Hematopoietic multipotent progenitor cell (in vitro differentiated cells): ENCODE measurements around the gene GALNT18. TPM values are rescaled to one million over a fixed set of nuclear protein-coding genes. Genes with fewer than 3 reads are reported as not detected.

ENCODE experiments used
- DNase-seq, 3 donors: peaks; one replicate each; pipeline ENCODE4 v3.0.0-alpha.2; 2011 to 2015; ENCODE audit warnings: low read depth in 2 of 3, low spot score in 2 of 3
- total RNA-seq: library from RNA; depleted of rRNA; stranded (reverse); fragments of >200 nt; gene quantifications from one replicate; pipeline ENCODE4 v1.2.3, GENCODE V29; 2012

GALNT18 gene
- 0.54 TPM for total RNA-seq

DNA sequence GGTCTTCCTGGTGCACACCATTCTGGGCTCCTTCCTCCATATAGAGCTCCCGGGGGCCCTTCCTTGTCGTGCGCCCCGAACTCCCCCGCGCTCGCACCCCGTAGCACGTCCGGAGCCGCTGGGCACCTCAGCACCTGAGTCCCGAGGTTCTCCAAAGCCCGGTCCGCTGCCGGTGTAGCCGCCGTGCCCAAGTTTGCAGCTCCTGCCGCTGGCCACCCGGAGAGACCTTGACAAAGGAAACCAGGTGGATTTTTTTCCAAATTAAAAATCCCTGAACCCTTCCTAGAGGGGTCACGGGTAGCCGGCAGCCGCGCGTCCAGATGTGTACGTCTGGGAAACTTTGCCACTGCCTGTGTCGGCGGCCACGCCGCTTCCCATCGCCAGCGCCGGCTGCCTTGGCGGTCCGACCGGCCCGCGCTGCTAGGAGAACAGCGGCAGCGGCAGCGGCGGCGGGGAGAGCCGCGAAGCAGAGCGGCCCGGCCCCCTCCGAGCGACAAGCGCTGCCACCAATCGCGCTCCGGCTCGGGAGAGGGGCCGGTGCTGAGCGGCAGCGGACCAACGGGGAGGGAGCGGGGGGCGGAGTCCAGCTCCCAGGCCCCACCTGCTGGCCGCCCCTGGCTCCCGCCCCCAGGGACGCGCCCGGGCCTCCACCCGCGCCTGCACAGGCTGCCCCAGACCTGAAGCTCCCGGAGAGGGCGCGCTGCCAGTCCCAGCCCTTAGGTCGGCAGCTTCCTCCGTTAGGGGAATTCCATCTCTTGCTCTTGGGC, at the start of gene GALNT18:
Gene GALNT18, minus strand, starts transcription at position 433 of the 767 bp plus-strand sequence.
- DNase-seq = peak in 2 of 3 donors; percentile 92 to 93

DNA sequence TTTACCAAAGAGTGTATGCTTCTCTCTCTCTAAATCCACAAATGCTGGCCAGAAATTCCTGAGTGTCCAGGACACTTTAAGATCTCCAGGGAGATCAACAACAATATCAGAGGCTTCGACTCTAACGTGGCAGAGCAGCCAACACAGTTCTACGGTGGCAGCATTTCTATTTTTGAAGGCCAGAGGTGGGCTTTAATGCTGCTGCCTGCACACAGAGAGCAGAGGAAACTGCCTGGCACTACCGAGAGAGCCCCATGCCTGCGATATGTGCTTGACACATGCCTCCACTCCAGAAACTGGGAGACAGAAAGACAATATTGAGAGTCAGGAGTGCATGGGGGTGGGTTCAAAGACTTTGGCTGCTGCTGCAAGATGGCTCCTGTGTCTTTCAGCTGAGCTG, 48.8 kb upstream of the GALNT18 start:
- DNase-seq = no peak

DNA sequence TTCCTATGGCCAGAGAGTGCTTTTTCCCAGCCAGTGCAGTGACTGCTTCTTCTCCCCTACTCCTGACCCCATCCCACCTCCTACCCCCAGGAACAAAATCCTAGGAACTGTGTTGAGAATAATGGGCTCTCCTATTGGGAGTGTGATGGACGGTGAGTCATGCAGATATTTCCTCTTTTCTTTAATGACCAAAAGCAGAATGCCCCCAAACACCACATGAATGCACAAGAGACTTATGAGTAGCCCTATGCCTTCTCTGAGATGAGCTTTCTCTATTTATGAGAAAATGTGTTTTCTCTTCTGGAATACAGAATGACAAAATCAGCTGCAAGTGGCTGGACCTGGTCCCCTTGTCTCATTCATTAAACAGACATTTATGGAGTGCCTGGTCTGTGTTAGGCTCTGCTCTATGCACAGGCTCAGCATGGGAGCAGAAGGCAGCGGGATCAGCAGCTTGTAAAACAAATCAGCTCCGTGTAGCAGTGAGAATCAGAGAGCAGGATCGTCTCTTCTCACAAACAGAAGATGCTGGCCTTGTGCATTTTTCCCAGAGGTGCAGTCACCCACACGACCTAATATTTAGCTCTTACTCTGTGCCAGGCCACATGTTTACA, 47.5 kb upstream of the GALNT18 start:
- peak in 1 of 3 donors; percentile 8 for DNase-seq

GRCh38 chr11:11668781-11669180, 47.0 kb upstream of the GALNT18 start:
- DNase-seq = no peak

- DNase-seq = peak in 1 of 3 donors; percentile 52
Observed at GRCh38 chr11:11668274-11668673, 46.5 kb upstream of the GALNT18 start.

- no peak for DNase-seq
Observed at GRCh38 chr11:11667056-11667455, 45.3 kb upstream of the GALNT18 start.

GRCh38 chr11:11665407-11665806, 43.6 kb upstream of the GALNT18 start:
- DNase-seq = no peak

DNA sequence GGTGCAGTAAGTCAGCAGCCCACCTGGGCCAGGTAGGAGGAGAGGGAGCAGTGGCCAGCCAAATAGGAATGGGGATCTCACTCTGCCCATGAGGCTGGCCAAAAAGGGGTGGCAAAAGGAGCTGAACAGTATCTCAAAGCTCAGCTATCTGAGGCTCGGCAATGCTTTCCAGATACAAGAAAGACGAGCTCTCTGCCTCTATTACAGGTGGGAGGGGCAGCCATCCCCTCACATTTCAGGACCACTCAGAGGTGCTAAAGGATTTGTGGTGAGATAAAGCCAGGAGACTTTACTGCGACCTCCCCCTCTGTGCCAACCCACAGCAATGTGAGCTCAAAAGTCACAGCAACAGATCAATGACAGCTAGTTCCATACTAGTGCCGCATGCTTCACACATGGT, 42.1 kb upstream of the GALNT18 start:
- no peak for DNase-seq

DNA sequence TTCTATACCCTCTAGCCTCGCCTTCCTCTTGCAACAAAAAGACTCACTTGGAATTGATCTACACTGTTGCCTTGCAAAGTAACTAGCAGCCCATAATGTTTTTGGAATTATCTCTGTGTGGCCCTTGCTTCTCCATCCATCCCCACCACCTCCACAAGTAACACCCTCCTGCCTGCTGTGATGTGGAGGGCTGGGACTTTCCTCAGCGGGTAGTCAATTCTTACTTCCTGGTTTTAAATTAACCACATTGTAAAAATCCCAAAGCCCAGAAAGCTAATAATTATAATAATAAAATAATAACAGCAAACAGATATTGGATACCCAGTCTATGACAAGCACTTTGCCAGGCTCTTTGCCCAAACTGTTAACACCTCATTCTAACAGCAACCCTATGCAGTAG, 40.8 kb upstream of the GALNT18 start:
- no peak for DNase-seq

DNA sequence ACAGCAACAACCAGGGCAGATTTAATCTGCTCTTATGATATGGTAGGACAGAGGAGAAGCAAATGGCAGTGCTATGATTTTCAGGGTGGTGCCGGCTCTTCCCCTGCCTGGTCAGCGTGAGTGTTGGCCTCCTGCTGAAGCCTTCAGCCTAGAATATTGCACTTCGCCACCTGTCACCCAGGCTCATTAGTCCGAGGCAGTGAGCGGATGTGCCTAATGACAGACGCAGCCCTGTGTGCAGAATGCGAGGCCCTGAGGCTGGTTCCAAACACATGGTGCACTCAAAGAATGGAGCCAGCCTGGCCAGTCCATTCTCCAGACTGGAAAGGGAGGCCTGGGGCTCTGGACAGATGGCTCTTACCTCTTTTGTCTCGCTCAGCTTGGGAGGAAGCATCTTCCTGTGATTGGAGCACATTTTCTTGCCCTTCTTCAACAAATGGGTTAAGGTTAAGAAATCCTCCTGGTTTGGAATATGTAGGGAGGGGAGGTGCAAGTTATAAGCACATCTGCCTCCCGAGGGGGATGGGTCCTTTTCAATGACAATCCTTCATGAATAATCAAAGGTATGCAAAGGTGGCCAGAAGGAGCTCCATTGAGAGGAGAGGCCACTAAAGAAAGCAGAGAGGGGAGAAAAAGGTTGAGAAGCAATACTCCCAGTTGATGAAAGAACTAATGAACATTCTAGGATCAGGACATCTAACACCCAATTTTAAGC, 39.7 kb upstream of the GALNT18 start:
- no peak for DNase-seq

- DNase-seq = no peak
Observed at GRCh38 chr11:11660363-11660740, 38.5 kb upstream of the GALNT18 start.

DNA sequence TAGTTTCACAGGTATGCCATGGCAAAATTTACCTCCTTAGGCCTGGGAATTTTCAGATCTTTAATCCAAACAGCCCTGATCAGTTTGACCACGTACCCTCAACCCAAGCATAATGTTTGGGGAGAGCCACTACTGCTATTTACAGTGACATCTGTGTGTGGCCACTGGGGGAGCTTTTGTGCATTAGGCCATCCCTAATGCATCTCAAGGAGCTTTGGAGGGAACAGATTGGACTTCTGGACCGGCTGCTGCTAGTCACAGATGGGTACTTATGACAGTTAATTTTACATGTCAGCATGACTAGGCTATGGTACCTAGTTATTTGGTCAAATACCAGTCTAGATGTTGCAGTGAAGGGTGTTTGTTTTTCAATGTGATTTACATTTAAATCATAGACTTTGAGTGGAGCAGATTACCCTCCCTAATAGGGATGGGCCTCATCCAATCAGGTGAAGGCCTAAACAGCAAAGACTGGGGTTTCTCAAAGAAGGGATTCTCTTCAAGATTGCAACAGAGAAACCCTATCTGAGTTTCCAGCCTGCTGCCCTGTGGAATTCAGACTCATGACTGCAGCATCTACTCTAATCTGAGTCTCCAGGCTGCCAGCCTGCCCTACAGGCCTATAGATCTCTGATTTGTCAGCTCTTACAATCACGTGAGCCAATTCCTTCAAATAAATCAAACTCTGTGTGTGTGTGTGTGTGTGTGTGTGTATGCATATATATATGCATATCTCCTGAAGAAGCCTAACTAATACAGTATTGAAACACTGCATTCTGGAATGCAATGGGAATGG, 38.0 kb upstream of the GALNT18 start:
- DNase-seq = no peak

DNA sequence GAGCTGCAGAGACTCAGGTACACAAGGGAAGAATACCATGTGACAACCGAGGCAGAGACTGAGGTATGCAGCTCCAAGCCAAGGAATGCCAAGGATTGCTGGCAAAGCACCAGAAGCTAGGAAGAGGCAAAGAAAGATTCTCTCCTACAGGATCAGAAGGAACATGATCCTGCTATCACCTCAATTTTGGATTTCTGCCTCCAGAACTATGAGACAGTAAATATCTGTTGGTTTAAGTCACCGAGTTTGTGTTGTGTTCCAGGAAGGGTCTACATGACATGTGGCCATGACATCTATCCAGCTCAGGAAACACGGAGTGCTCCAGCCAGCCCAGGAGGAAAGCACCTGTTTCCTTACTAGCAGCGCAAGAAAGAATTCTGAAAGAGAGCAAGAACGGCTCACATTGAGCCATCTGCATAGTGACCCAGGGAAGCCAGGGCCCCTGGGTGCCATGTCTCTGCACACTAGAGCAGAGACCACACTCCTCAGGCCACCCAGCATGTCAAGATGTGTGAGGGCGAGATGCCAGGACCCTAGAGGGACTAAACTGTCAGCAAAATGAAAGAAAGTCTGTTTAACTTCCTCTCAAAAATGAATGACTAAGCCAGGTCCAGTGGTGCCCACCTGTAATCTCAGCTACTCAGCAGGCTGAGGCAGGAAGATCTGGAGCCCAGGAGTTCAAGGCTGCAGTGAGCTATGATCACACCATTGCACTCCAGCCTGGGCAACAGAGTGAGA, 35.6 kb upstream of the GALNT18 start:
- DNase-seq = peak in 2 of 3 donors; percentile 32 to 67

DNA sequence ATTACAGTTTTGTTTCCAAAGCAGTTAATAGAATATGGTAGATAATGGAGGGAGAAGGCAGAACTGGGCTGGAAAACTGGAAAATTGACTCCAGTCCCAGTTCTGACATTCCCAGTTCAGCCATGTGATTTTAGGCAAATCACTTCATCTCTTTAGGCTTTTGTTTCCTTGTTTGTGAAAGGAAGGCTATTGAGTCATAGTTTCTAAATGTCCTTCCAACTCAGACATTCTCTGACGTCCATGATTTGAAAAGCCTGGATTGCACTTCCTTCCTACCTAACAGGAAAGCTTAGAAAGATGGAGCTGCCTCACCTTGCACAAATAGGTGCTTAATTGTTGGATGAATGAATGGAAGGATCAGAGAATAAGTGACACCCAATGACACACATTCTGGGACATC, 19.8 kb upstream of the GALNT18 start:
- DNase-seq = no peak

- DNase-seq = no peak
Observed at GRCh38 chr11:11640996-11641395, 19.2 kb upstream of the GALNT18 start.

- DNase-seq = no peak
Observed at GRCh38 chr11:11640152-11640551, 18.3 kb upstream of the GALNT18 start.

GRCh38 chr11:11636671-11637070, 14.9 kb upstream of the GALNT18 start:
- DNase-seq = no peak

- DNase-seq = no peak
Observed at GRCh38 chr11:11635443-11635842, 13.6 kb upstream of the GALNT18 start.

GRCh38 chr11:11629368-11629767, 7.6 kb upstream of the GALNT18 start:
- DNase-seq = no peak

GRCh38 chr11:11628651-11629050, 6.8 kb upstream of the GALNT18 start:
- DNase-seq = no peak
